ENCODE results near the gene OSBPL10.

DNA sequence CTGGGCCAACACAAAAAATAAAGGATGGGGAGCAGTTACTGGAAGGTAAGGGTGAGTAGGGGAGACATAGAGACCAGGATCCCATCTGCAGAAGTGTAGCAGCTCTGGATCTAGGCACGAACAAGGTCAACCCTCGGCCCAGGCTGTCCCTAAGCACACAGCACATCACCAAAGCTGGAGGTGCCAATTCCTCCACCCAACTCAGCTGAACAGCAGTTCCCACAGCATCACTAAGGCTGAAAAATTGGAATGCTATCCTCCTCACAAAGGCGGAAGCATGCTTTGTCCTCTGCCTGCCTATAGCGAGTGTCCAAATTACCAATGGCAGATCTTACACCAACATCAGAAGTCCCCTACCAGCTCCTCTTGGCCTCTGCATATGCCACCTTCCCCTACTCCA lies 33.9 kb downstream of the OSBPL10 start:
- TF ChIP-seq, protein P1, sequence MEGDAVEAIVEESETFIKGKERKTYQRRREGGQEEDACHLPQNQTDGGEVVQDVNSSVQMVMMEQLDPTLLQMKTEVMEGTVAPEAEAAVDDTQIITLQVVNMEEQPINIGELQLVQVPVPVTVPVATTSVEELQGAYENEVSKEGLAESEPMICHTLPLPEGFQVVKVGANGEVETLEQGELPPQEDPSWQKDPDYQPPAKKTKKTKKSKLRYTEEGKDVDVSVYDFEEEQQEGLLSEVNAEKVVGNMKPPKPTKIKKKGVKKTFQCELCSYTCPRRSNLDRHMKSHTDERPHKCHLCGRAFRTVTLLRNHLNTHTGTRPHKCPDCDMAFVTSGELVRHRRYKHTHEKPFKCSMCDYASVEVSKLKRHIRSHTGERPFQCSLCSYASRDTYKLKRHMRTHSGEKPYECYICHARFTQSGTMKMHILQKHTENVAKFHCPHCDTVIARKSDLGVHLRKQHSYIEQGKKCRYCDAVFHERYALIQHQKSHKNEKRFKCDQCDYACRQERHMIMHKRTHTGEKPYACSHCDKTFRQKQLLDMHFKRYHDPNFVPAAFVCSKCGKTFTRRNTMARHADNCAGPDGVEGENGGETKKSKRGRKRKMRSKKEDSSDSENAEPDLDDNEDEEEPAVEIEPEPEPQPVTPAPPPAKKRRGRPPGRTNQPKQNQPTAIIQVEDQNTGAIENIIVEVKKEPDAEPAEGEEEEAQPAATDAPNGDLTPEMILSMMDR (IDR thresholded peaks at IDR 0.05): no peak
- TF ChIP-seq POLR2A (IDR thresholded peaks at IDR 0.05): no peak
